SU-DHL-6 (cell line): ENCODE data around the gene KAZN.

Experiments used
- H2AFZ ChIP-seq: fragments of 200-600 bp; sonication (generic); 2 replicates; pipeline ENCODE4 v1.6.1; 2014; ENCODE audit warnings: low read depth, mild to moderate bottlenecking, moderate library complexity, mixed read lengths, antibody characterized with exemption, low read length; ENCODE audit not compliant: severe bottlenecking
- H3F3A ChIP-seq: fragments of 200-600 bp; shearing (Covaris generic); 2 replicates; pipeline ENCODE4 v1.6.0; 2016; ENCODE audit warnings: antibody characterized with exemption, mild to moderate bottlenecking; ENCODE audit not compliant: insufficient read depth
- H3K27ac ChIP-seq: fragments of 200-600 bp; sonication (generic); 2 replicates; pipeline ENCODE4 v1.5.1; 2016; ENCODE audit warnings: low read depth, mild to moderate bottlenecking, low read length, moderate library complexity, mixed read lengths
- H3K27me3 ChIP-seq: fragments of 200-600 bp; sonication (generic), shearing (Covaris generic); 2 replicates; pipeline ENCODE4 v1.6.0; 2014; ENCODE audit warnings: mild to moderate bottlenecking, low read length
- H3K36me3 ChIP-seq: fragments of 200-600 bp; sonication (generic); 2 replicates; pipeline ENCODE4 v1.6.1; 2014; ENCODE audit warnings: mild to moderate bottlenecking, low read length, mixed read lengths
- H3K4me2 ChIP-seq: fragments of 300-600, 200-600 bp; shearing (Covaris generic), sonication (generic); 2 replicates; pipeline ENCODE4 v1.6.0; 2014; ENCODE audit warnings: low read length, low read depth, mild to moderate bottlenecking; ENCODE audit not compliant: poor library complexity, severe bottlenecking
- H3K4me3 ChIP-seq: fragments of 200-600 bp; sonication (generic); 2 replicates; pipeline ENCODE4 v1.5.1; 2014; ENCODE audit warnings: antibody characterized with exemption, low read length, mild to moderate bottlenecking, mixed read lengths; ENCODE audit not compliant: insufficient read depth, poor library complexity, severe bottlenecking
- H3K79me2 ChIP-seq: fragments of 200-600 bp; sonication (generic); 2 replicates; pipeline ENCODE4 v1.6.1; 2014; ENCODE audit warnings: mild to moderate bottlenecking, low read length, moderate library complexity; ENCODE audit not compliant: insufficient read depth
- H3K9ac ChIP-seq: fragments of 200-600 bp; sonication (generic); 2 replicates; pipeline ENCODE4 v1.7.0; 2014; ENCODE audit warnings: mild to moderate bottlenecking, low read length
- H3K9me2 ChIP-seq: fragments of 200-600 bp; sonication (generic); replicated peaks from 2 replicates; pipeline ENCODE4 v1.6.1; 2014; ENCODE audit warnings: low read length; ENCODE audit not compliant: insufficient read depth
- H3K9me3 ChIP-seq: fragments of 200-600 bp; sonication (generic); 2 replicates; pipeline ENCODE4 v1.6.1; 2014; ENCODE audit warnings: low read length, mixed read lengths; ENCODE audit not compliant: insufficient read depth
- H4K20me1 ChIP-seq: fragments of 200-600 bp; sonication (generic); 2 replicates; pipeline ENCODE4 v1.6.1; 2014; ENCODE audit warnings: low read depth, mild to moderate bottlenecking, antibody characterized with exemption, low read length, moderate library complexity, mixed read lengths
- EZH2phosphoT487 ChIP-seq: fragments of 200-600 bp; sonication (generic), shearing (Covaris generic); conservative IDR thresholded peaks from 2 replicates; pipeline ENCODE4 v1.6.1; 2018; ENCODE audit warnings: mild to moderate bottlenecking, antibody characterized with exemption, low read length, moderate library complexity, mixed read lengths
- TF ChIP-seq, protein P1 (sequence below): fragments of 200-600 bp; sonication (generic); IDR thresholded peaks from one replicate; pipeline ENCODE4 v1.5.1; 2017; ENCODE audit warnings: antibody characterized with exemption, mild to moderate bottlenecking, low read length, moderate library complexity; ENCODE audit not compliant: insufficient read depth, poor library complexity, severe bottlenecking

KAZN gene

DNA sequence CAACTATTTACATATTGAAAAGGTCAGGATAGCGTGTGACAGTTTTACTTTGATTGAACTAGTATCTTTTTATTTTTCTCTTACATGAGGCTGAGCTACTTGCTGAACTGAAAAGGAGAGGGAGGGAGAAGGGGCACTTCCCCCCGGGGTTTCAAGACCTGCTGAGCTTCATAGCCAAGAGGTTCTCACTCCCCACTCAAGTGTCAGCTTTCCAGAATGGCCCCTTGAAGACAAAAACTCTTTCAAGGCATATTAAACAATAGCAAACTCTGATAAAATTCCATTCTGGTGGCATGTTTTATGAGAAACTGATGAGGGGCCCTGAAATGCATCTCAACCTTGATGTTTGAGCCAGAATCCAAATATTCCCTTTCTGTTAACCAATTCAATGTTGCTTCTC, 143.0 kb downstream of the KAZN start:
- Histone ChIP-seq H3K9me3 (no peaks in the 10 kb centered on the region), H3K27ac (no peak overlapping the region), H3K79me2 (no peaks in the 10 kb centered on the region), H3K9ac (no peak overlapping the region), H3K9me2 (no peaks in the 10 kb centered on the region), H3K36me3 (no peaks in the 10 kb centered on the region), H3F3A (no peaks in the 10 kb centered on the region), H3K4me3 (no peak overlapping the region), H4K20me1 (no peaks in the 10 kb centered on the region), H3K27me3 (no peaks in the 10 kb centered on the region), H2AFZ (no peak overlapping the region), H3K4me2 (no peak overlapping the region)
- TF ChIP-seq, protein P1, sequence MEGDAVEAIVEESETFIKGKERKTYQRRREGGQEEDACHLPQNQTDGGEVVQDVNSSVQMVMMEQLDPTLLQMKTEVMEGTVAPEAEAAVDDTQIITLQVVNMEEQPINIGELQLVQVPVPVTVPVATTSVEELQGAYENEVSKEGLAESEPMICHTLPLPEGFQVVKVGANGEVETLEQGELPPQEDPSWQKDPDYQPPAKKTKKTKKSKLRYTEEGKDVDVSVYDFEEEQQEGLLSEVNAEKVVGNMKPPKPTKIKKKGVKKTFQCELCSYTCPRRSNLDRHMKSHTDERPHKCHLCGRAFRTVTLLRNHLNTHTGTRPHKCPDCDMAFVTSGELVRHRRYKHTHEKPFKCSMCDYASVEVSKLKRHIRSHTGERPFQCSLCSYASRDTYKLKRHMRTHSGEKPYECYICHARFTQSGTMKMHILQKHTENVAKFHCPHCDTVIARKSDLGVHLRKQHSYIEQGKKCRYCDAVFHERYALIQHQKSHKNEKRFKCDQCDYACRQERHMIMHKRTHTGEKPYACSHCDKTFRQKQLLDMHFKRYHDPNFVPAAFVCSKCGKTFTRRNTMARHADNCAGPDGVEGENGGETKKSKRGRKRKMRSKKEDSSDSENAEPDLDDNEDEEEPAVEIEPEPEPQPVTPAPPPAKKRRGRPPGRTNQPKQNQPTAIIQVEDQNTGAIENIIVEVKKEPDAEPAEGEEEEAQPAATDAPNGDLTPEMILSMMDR, result no peak
- TF ChIP-seq EZH2phosphoT487, result no peak

DNA sequence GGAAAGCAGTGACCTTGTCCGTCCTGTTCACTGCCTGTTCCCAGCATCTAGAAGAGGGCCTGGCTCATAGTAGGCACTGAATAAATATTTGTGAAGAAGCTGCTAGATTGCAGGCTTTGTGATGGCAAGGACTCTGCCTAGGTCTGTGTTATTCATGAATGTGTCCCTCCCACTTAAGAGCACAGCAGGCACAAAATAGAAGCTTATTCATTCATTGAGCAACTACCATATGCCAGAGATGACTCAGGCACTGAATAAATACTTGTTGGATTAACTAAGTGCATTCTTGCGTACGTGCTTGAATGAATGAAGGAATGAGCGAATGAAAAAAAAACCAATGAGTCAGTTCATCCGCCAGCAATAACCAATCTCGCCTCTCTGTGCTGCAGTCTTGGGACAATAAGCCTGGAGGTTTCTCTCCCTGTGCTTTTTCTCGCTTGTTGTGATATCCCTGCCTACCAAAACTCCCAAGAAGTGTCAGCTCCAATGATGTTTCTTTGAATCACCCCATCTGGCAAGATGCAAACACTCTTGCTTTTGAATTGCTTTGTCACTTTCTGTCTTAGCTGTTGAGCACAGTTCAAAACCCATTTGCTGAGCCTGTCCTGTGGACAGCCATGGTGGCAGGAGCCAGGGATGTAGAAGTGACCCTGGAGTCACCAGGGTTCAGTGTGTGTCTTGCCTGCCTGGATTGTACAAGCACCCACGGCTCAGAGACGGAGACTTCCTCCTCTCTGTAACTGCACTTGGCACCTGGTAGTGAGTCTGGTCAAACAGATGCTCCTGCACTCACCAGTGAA, 143.9 kb downstream of the KAZN start:
- H3K9ac ChIP-seq, result no peak overlapping the region
- H3K27ac ChIP-seq, result no peak overlapping the region
- H3K79me2 ChIP-seq, result no peaks in the 10 kb centered on the region
- no peak overlapping the region for H2AFZ ChIP-seq
- H3K9me2 ChIP-seq, result no peaks in the 10 kb centered on the region
- TF ChIP-seq, protein P1, result no peak
- TF ChIP-seq EZH2phosphoT487, result no peak
- no peaks in the 10 kb centered on the region for H4K20me1 ChIP-seq
- H3K9me3 ChIP-seq, result no peaks in the 10 kb centered on the region
- no peak overlapping the region for H3K4me3 ChIP-seq
- no peaks in the 10 kb centered on the region for H3K27me3 ChIP-seq
- H3K4me2 ChIP-seq, result no peak overlapping the region
- H3K36me3 ChIP-seq, result no peaks in the 10 kb centered on the region
- H3F3A ChIP-seq, result no peaks in the 10 kb centered on the region

DNA sequence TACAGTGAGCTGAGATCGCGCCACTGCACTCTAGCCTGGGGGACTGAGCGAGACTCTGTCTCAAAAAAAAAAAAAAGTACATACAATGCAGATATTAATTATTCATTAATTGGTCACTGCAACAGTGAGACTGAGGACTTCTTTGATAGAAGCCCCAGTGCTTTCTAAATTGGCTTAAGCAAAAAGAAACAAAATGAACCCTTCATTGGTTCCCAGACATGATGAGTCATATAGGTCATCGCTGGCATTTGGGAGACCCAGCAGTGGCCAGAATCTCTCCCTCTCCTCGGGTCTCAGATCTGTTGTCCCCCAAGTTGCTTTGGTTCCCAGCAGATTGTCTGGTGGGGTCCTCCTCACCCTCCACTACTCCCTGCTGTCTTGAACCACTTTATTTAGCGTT, 144.9 kb downstream of the KAZN start:
- no peaks in the 10 kb centered on the region for H3K27me3 ChIP-seq
- H4K20me1 ChIP-seq, result no peaks in the 10 kb centered on the region
- no peaks in the 10 kb centered on the region for H3K9me2 ChIP-seq
- H3K27ac ChIP-seq, result no peak overlapping the region
- TF ChIP-seq, protein P1, result no peak
- TF ChIP-seq EZH2phosphoT487, result no peak
- H3K4me2 ChIP-seq, result no peak overlapping the region
- no peak overlapping the region for H2AFZ ChIP-seq
- no peaks in the 10 kb centered on the region for H3K36me3 ChIP-seq
- H3K79me2 ChIP-seq, result no peaks in the 10 kb centered on the region
- H3K9ac ChIP-seq, result no peak overlapping the region
- no peaks in the 10 kb centered on the region for H3F3A ChIP-seq
- H3K4me3 ChIP-seq, result no peak overlapping the region
- no peaks in the 10 kb centered on the region for H3K9me3 ChIP-seq
